HFFc6 (cell line): ENCODE measurements around the gene CA12. TPM values are rescaled to one million over a fixed set of nuclear protein-coding genes. Genes with fewer than 3 reads are reported as not detected.

Experiments used
- DNase-seq: peaks from one replicate; pipeline ENCODE4 v3.0.0-alpha.2; 2018
- H3K27ac Mint-ChIP-seq: 2 replicates; pipeline ENCODE4 v1.8.0; 2020; ENCODE audit warnings: mild to moderate bottlenecking, mixed read lengths
- H3K27me3 Mint-ChIP-seq: 2 replicates; pipeline ENCODE4 v1.8.0; 2021; ENCODE audit warnings: mild to moderate bottlenecking, moderate library complexity, mixed read lengths; ENCODE audit not compliant: insufficient read depth
- H3K36me3 Mint-ChIP-seq: 2 replicates; pipeline ENCODE4 v1.8.0; 2021; ENCODE audit warnings: low read depth, mixed read lengths
- H3K4me1 Mint-ChIP-seq: 2 replicates; pipeline ENCODE4 v1.8.0; 2020; ENCODE audit warnings: low read depth, mixed read lengths
- H3K4me3 Mint-ChIP-seq: 2 replicates; pipeline ENCODE4 v1.8.0; 2020; ENCODE audit warnings: mild to moderate bottlenecking, moderate library complexity, mixed read lengths
- H3K9me3 Mint-ChIP-seq: 2 replicates; pipeline ENCODE4 v1.8.0; 2020; ENCODE audit warnings: mild to moderate bottlenecking, mixed read lengths
- CTCF ChIP-seq: fragments of 200-600 bp; sonication (generic); IDR thresholded peaks from 2 replicates; pipeline ENCODE4 v1.5.0; 2021; ENCODE audit warnings: antibody characterized with exemption, mild to moderate bottlenecking
- total RNA-seq, 6 experiments: library from RNA; stranded (reverse); fragmentation: NEBNext Ultra II Directional; extraction: Animal tissue kit (Norgen Biotek cat#: 25700); gene quantifications; 2 replicates in 1 of 6; 3 replicates in 5 of 6; pipeline ENCODE4 v1.2.3, GENCODE V29; 2021

The CA12 gene
- total RNA-seq, 6 experiments from 2014 or later: 8.3 to 18.2 (median 15.8) TPM

- Mint-ChIP-seq H3K4me3 (no peak overlapping the region), H3K27ac (no peak overlapping the region), H3K36me3 (no peaks in the 10 kb centered on the region), H3K9me3 (no peaks in the 10 kb centered on the region), H3K27me3 (no peaks in the 10 kb centered on the region; the same call in 1 of the 2 replicates), H3K4me1 (peaks cover 6% of the 10 kb centered on the region)
- no peak for DNase-seq
- no peak for TF ChIP-seq CTCF
Observed at GRCh38 chr15:63319065-63319464, 62.6 kb downstream of the CA12 start.

- peaks cover 6% of the 10 kb centered on the region for H3K4me1 Mint-ChIP-seq
- no peak for DNase-seq
- no peak overlapping the region for H3K4me3 Mint-ChIP-seq
- H3K27me3 Mint-ChIP-seq: no peaks in the 10 kb centered on the region; the same call in 1 of the 2 replicates
- no peak overlapping the region for H3K27ac Mint-ChIP-seq
- TF ChIP-seq CTCF: no peak
- H3K36me3 Mint-ChIP-seq: no peaks in the 10 kb centered on the region
- H3K9me3 Mint-ChIP-seq: no peaks in the 10 kb centered on the region
Observed at GRCh38 chr15:63318344-63318743, 63.3 kb downstream of the CA12 start.

- H3K4me3 Mint-ChIP-seq: no peak overlapping the region
- no peak for DNase-seq
- TF ChIP-seq CTCF: no peak
- no peaks in the 10 kb centered on the region for H3K4me1 Mint-ChIP-seq
- no peak overlapping the region for H3K27ac Mint-ChIP-seq
- H3K36me3 Mint-ChIP-seq: no peaks in the 10 kb centered on the region
- no peaks in the 10 kb centered on the region for H3K27me3 Mint-ChIP-seq
- H3K9me3 Mint-ChIP-seq: no peaks in the 10 kb centered on the region
Observed at GRCh38 chr15:63314409-63314808, 67.2 kb downstream of the CA12 start.

GRCh38 chr15:63313825-63314224 is 67.8 kb downstream of the CA12 start:
- TF ChIP-seq CTCF: no peak
- no peak overlapping the region for H3K4me3 Mint-ChIP-seq
- H3K27me3 Mint-ChIP-seq: no peaks in the 10 kb centered on the region
- H3K4me1 Mint-ChIP-seq: no peaks in the 10 kb centered on the region
- no peak for DNase-seq
- H3K36me3 Mint-ChIP-seq: no peaks in the 10 kb centered on the region
- no peak overlapping the region for H3K27ac Mint-ChIP-seq
- H3K9me3 Mint-ChIP-seq: no peaks in the 10 kb centered on the region

- no peaks in the 10 kb centered on the region for H3K36me3 Mint-ChIP-seq
- no peak overlapping the region for H3K27ac Mint-ChIP-seq
- DNase-seq: no peak
- no peak overlapping the region for H3K4me3 Mint-ChIP-seq
- no peak for TF ChIP-seq CTCF
- H3K9me3 Mint-ChIP-seq: no peaks in the 10 kb centered on the region
- H3K4me1 Mint-ChIP-seq: no peaks in the 10 kb centered on the region
- H3K27me3 Mint-ChIP-seq: no peaks in the 10 kb centered on the region
Observed at GRCh38 chr15:63312286-63312685, 69.4 kb downstream of the CA12 start.

- no peaks in the 10 kb centered on the region for H3K9me3 Mint-ChIP-seq
- no peak for DNase-seq
- no peak for TF ChIP-seq CTCF
- H3K4me1 Mint-ChIP-seq: no peaks in the 10 kb centered on the region
- H3K27me3 Mint-ChIP-seq: no peaks in the 10 kb centered on the region
- H3K4me3 Mint-ChIP-seq: no peak overlapping the region
- no peak overlapping the region for H3K27ac Mint-ChIP-seq
- no peaks in the 10 kb centered on the region for H3K36me3 Mint-ChIP-seq
Observed at GRCh38 chr15:63310646-63311045, 71.0 kb downstream of the CA12 start.
